Thoracic aorta (tissue), 2 donors: ENCODE data around the gene EEF1AKMT4. TPM values are rescaled to one million over a fixed set of nuclear protein-coding genes. Genes with fewer than 3 reads are reported as not detected.

ENCODE experiments used
- ATAC-seq: fragments of 150-250 bp; one replicate; pipeline ENCODE4 v1.8.0; 2017; ENCODE audit warnings: low read depth; ENCODE audit not compliant: insufficient number of reproducible peaks, low FRiP score
- DNase-seq: peaks from one replicate; pipeline ENCODE4 v3.0.0-alpha.2; 2020; ENCODE audit warnings: low spot score
- H3K27ac ChIP-seq, 2 donors: fragments of 200-600 bp; sonication (generic); 1 replicate in 1 of 2; 2 replicates in 1 of 2; pipeline ENCODE4 v1.5.1; 2016; ENCODE audit warnings: mild to moderate bottlenecking in 2 of 2, moderate library complexity in 2 of 2
- H3K27me3 ChIP-seq: fragments of 200-600 bp; sonication (generic); replicated peaks from 2 replicates; pipeline ENCODE4 v1.6.0; 2016; ENCODE audit warnings: mild to moderate bottlenecking; ENCODE audit not compliant: insufficient read depth
- H3K36me3 ChIP-seq: fragments of 200-600 bp; sonication (generic); one replicate; pipeline ENCODE4 v1.5.1; 2016
- H3K4me1 ChIP-seq, 2 donors: fragments of 200-600 bp; sonication (generic); 1 replicate in 1 of 2; 2 replicates in 1 of 2; pipeline versions ENCODE4 v1.5.1 to v1.6.0; 2016; ENCODE audit warnings: low read depth in 2 of 2, mild to moderate bottlenecking in 1 of 2; ENCODE audit not compliant: control insufficient read depth in 1 of 2
- H3K4me3 ChIP-seq: fragments of 200-600 bp; sonication (generic); 2 replicates; pipeline ENCODE4 v1.5.1; 2016; ENCODE audit warnings: mild to moderate bottlenecking
- H3K9me3 ChIP-seq: fragments of 200-600 bp; sonication (generic); 2 replicates; pipeline ENCODE4 v1.5.1; 2016
- total RNA-seq, 2 donors: library from RNA; depleted of rRNA; stranded (reverse); fragments of >200 nt; gene quantifications; one replicate each; pipeline versions ENCODE4 v1.1.0 to v1.2.3, GENCODE V29; 2016
- TF ChIP-seq, protein P1 (sequence below): fragments of 200-600 bp; sonication (generic); IDR thresholded peaks from one replicate; pipeline ENCODE4 v1.5.1; 2019; ENCODE audit warnings: antibody characterized with exemption

Gene EEF1AKMT4
- total RNA-seq, 2 donors from 2014 or later, result 3.8 to 4.0 TPM

DNA sequence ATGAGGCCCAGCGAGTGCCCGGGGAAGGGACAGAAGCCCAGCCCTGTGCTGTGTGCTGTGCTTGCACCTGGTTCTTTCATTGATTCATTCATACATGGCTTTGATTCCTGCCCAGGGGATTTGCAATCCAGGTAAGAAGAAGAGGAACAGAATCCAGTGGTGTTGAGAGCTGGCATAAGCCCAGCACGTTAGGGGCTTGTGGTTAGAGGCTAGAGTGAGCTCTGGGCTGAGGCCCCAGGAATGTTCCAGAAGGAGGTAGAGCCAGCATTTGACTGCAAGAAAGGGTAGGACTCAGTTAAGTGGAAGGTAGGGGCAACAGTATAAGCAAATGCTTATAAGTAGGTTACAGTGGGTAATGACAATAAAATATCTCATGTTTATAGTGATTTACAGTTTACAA lies 17.8 kb upstream of the EEF1AKMT4 start:
- H3K27me3 ChIP-seq, result peaks cover 18% of the 10 kb centered on the region
- H3K4me1 ChIP-seq, result peaks cover 12 to 18% of the 10 kb centered on the region in 2 donors
- H3K27ac ChIP-seq, result no peak overlapping the region
- H3K9me3 ChIP-seq, result no peaks in the 10 kb centered on the region
- ATAC-seq, result no peak
- TF ChIP-seq, protein P1, sequence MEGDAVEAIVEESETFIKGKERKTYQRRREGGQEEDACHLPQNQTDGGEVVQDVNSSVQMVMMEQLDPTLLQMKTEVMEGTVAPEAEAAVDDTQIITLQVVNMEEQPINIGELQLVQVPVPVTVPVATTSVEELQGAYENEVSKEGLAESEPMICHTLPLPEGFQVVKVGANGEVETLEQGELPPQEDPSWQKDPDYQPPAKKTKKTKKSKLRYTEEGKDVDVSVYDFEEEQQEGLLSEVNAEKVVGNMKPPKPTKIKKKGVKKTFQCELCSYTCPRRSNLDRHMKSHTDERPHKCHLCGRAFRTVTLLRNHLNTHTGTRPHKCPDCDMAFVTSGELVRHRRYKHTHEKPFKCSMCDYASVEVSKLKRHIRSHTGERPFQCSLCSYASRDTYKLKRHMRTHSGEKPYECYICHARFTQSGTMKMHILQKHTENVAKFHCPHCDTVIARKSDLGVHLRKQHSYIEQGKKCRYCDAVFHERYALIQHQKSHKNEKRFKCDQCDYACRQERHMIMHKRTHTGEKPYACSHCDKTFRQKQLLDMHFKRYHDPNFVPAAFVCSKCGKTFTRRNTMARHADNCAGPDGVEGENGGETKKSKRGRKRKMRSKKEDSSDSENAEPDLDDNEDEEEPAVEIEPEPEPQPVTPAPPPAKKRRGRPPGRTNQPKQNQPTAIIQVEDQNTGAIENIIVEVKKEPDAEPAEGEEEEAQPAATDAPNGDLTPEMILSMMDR, result no peak
- no peak for DNase-seq
- H3K4me3 ChIP-seq, result no peak overlapping the region
- no peaks in the 10 kb centered on the region for H3K36me3 ChIP-seq

DNA sequence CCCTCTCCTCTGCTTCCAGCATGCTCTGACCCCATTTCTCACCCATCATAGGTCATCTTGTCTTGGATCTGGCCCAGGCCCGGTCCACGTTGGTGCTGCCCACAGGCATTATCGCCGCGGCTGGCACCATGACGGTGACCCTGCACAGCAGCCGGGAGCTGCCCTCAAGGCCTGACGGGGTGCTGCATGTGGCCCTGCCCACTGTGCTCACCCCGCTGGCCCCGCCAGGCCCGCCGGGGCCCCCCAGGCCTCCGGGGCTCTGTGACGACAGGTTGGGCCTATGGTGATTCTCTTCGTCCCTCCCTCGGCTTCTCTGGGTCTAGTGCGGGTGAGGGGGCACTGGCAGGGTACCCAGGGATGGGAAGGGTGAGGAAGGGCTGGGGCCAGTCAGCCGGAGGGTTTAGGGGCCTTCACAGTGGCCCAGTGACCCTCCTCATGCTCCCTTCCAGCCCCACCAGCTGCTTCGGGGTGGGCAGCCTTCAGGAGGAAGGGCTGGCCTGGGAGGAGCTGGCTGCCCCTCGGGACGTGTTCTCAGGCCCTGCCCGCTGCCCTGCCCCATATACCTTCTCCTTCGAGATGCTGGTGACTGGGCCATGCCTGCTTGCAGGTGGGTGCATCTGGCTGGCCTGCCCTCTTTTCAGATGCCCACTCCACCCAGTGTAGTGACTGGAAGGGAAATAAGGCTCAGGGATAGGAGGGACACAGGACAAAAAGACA lies 16.2 kb upstream of the EEF1AKMT4 start:
- H3K27me3 ChIP-seq, result peaks cover 18% of the 10 kb centered on the region
- TF ChIP-seq, protein P1, result no peak
- no peak for ATAC-seq
- DNase-seq, result no peak
- no peaks in the 10 kb centered on the region for H3K9me3 ChIP-seq
- H3K4me3 ChIP-seq, result no peak overlapping the region
- peaks cover 12 to 18% of the 10 kb centered on the region in 2 donors for H3K4me1 ChIP-seq
- no peaks in the 10 kb centered on the region for H3K36me3 ChIP-seq
- H3K27ac ChIP-seq, result no peak overlapping the region

DNA sequence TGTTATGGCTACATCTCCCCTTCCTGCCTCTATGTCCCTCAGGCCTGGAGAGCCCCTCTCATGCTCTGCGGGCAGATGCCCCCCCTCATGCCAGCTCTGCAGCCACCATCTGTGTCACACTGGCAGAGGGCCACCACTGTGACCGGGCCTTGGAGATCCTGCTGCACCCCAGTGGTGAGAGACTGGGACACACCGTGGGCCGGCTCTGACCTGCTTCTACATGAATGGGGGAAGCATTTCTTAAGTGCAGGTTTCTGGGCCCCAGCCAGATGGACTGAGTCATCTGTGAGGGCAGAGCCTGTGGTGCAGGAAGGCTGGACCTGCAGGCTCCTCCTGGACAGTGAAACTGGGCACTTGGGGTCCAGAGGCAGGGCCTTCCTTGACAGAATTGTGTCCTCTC lies 15.2 kb upstream of the EEF1AKMT4 start:
- Histone ChIP-seq H3K36me3 (no peaks in the 10 kb centered on the region), H3K27me3 (peaks cover 18% of the 10 kb centered on the region), H3K9me3 (no peaks in the 10 kb centered on the region), H3K4me1 (peaks cover 12 to 17% of the 10 kb centered on the region in 2 donors), H3K27ac (no peak overlapping the region), H3K4me3 (no peak overlapping the region)
- no peak for DNase-seq
- TF ChIP-seq, protein P1, result no peak
- no peak for ATAC-seq

DNA sequence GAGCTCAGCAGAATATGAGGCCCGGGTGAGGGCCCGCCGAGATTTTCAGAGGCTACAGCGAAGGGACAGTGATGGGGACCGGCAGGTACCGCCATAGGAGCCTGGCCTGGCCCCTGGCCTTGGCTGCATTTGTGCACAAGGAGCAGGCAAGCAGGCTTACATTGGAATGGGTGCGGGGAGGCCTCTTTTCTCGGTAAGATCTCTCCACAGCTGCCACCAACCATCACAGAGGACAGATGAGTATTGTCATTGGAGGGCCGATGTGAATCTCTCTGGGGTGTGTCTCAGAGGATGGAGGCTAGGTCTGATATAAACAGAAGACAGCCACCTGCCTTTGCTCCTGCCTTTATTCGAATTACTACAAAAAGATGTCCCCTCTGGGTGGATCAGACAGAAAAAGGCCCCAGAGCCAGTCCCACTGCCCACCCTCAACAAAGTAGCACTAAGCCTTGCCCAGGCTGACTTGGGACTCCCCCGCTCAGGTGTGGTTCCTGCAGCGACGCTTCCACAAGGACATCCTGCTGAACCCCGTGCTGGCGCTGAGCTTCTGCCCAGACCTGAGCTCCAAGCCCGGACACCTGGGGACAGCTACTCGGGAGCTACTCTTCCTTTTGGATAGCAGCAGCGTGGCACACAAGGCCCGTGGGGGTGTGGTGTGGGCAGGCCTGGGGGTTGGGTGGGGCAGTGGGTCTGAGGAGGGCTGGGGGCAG lies 14.6 kb upstream of the EEF1AKMT4 start:
- TF ChIP-seq, protein P1, result no peak
- H3K27me3 ChIP-seq, result peaks cover 17% of the 10 kb centered on the region
- no peaks in the 10 kb centered on the region for H3K9me3 ChIP-seq
- H3K4me3 ChIP-seq, result no peak overlapping the region
- DNase-seq (no peak), ATAC-seq (no peak)
- no peak overlapping the region for H3K27ac ChIP-seq
- H3K4me1 ChIP-seq, result peaks cover 7 to 11% of the 10 kb centered on the region in 2 donors
- H3K36me3 ChIP-seq, result no peaks in the 10 kb centered on the region

DNA sequence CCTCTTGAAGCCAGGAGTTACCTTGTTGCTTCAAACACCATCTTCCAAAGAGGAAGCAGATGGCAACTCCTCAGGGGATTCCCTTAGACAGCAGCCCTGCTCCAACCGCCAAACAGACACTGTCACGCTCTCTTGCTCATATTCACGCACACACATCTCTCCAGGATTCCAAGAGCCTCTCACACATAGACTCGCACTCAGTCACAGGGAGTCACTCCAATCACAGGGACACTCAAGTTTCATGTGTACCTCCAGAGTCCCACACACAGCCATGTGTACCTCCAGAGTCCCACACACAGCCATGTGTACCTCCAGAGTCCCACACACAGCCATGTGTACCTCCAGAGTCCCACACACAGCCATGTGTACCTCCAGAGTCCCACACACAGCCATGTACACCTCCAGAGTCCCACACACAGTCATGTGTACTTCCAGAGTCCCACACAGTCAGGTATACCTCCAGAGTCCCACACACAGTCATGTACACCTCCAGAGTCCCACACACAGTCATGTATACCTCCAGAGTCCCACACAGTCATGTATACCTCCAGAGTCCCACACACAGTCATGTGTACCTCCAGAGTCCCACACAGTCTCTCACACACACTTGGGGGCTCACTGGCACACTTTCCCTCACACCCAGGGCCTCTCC lies 14.0 kb upstream of the EEF1AKMT4 start:
- H3K9me3 ChIP-seq, result no peaks in the 10 kb centered on the region
- H3K27me3 ChIP-seq, result peaks cover 10% of the 10 kb centered on the region
- H3K4me1 ChIP-seq, result peaks cover under 1 to 5% of the 10 kb centered on the region in 2 donors
- DNase-seq (no peak), ATAC-seq (no peak)
- H3K36me3 ChIP-seq, result no peaks in the 10 kb centered on the region
- H3K4me3 ChIP-seq, result no peak overlapping the region
- no peak overlapping the region for H3K27ac ChIP-seq
- TF ChIP-seq, protein P1, result no peak
